ENCODE data around the gene UMODL1. TPM values are rescaled to one million over a fixed set of nuclear protein-coding genes. Genes with fewer than 3 reads are reported as not detected.

UMODL1 gene
- total and polyA plus RNA-seq, 2 of the 13 experiments (the other 11 are each of a cell fraction or from before 2014, with no cell fraction given) = not detected

DNA sequence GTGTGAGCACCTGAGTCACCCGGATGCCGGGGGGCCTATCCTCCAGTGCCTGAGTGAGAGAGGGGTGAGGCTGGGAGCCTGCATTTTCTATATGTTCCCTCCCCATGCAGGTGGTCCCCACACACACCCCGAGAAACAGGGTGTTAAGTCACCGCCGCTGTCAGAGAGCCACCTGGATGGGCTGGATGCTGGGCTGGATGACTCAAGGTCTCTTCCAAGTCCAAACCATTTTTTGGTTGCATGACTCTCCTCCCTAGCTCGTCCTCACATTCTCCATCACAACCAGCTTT, 2.9 kb upstream of the UMODL1 start:
- no peaks in the 10 kb centered on the region for H3K9me3 ChIP-seq (ENCODE audit: low read length)
- in situ Hi-C loops (cut with HindIII; ENCODE audit: extremely low pct_ligation_motif_present, low pct_unique_long_range_greater_than_20kb) (no loop called here), intact Hi-C loops (cut with micrococcal nuclease; ENCODE audit: unreplicated experiment) (no loop called here)
- no peaks in the 10 kb centered on the region for H3K79me2 ChIP-seq (ENCODE audit: insufficient read depth, low read length)
- no peak for TF ChIP-seq GZF1 (CRISPR knock-in tag; IDR thresholded peaks at IDR 0.05)
- TF ChIP-seq PCBP1 (IDR thresholded peaks at IDR 0.05; ENCODE audit: borderline replicate concordance, low read depth, low read length) = no peak
- TF ChIP-seq HES4 (CRISPR knock-in tag; IDR thresholded peaks at IDR 0.05; ENCODE audit: borderline replicate concordance) = no peak
- no peak for TF ChIP-seq CHD2 (IDR thresholded peaks at IDR 0.05; ENCODE audit: low read depth, low read length)
- TF ChIP-seq DPF2 (CRISPR knock-in tag; IDR thresholded peaks at IDR 0.05; ENCODE audit: borderline replicate concordance, low read depth) = no peak
- no peak for TF ChIP-seq GMEB1 (CRISPR knock-in tag; IDR thresholded peaks at IDR 0.05; ENCODE audit: borderline replicate concordance)
- ATAC-seq (no peak), FAIRE-seq (no peak), DNase-seq (ENCODE audit: low spot score) (no peak)
- H3K27ac ChIP-seq (ENCODE audit: extremely low read length, insufficient read depth, low read length) = no peak overlapping the region
- no peak overlapping the region for H2AFZ ChIP-seq (ENCODE audit: low read length)
- H3K4me2 ChIP-seq (ENCODE audit: low read depth, low read length) = no peak overlapping the region
- WGBS (ENCODE audit: low lambda C conversion rate) = 49% methylated on average over 4 of the region's 6 CpGs
- H4K20me1 ChIP-seq (ENCODE audit: insufficient read depth, low read length) = no peaks in the 10 kb centered on the region
- no TSS peak for BruUV-seq (replicated peaks)
- no peak overlapping the region for H3K4me3 ChIP-seq (replicated peaks in 1 of 3; ENCODE audit: insufficient read depth in 1 of 3, low read depth in 2 of 3, low read length in 3 of 3)
- H3K4me1 ChIP-seq (ENCODE audit: insufficient read depth, low read length) = peaks cover 16% of the 10 kb centered on the region; the same call in 1 of the 2 replicates
- H3K36me3 ChIP-seq (replicated peaks in 1 of 2; ENCODE audit: control insufficient read depth in 1 of 2, insufficient read depth in 2 of 2, low read length in 2 of 2) = no peaks in the 10 kb centered on the region
- CTCF ChIA-PET (ENCODE audit: low intra/inter-chr PET ratio, low total read pairs) = no interaction called here
- H3K9ac ChIP-seq (ENCODE audit: insufficient read depth, low read depth, low read length) = no peak overlapping the region
- POLR2A ChIA-PET = no interaction called here
- H3K27me3 ChIP-seq (ENCODE audit: control insufficient read depth in 1 of 2, insufficient read depth in 2 of 2, low read length in 2 of 2) = peaks cover 7 to 51% of the 10 kb centered on the region in 2 experiments; a peak in 4 of 5 replicates

DNA sequence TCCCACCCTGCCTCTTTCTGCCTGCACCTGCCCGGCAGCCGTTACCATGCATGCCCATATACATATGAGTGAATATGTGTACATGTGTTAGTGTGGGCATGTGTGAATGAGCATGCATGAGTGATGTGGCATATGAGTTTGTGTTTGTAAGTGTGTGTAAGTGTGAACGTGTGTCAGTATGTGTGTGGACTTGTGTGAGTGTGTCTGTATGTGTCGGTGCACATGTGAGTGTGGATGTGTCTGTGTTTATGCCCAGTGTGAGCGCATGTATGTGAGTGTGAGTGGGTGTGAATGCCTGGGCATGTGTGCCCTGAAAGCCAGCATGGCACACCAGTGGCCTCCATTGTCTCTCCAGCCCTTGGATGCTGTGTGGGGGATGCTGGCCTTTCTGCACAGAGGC, 2.5 kb upstream of the UMODL1 start:
- peaks cover 7 to 51% of the 10 kb centered on the region in 2 experiments; a peak in 4 of 5 replicates for H3K27me3 ChIP-seq (ENCODE audit: control insufficient read depth in 1 of 2, insufficient read depth in 2 of 2, low read length in 2 of 2)
- H4K20me1 ChIP-seq (ENCODE audit: insufficient read depth, low read length) = no peaks in the 10 kb centered on the region
- FAIRE-seq (no peak), ATAC-seq (no peak), DNase-seq (ENCODE audit: low spot score) (no peak)
- CTCF ChIA-PET (ENCODE audit: low intra/inter-chr PET ratio, low total read pairs) = no interaction called here
- 82% methylated on average over 5 of the region's 5 CpGs for WGBS (ENCODE audit: low lambda C conversion rate)
- in situ Hi-C loops (cut with HindIII; ENCODE audit: extremely low pct_ligation_motif_present, low pct_unique_long_range_greater_than_20kb) (no loop called here), intact Hi-C loops (cut with micrococcal nuclease; ENCODE audit: unreplicated experiment) (no loop called here)
- H3K4me2 ChIP-seq (ENCODE audit: low read depth, low read length) = no peak overlapping the region
- no peak overlapping the region for H3K9ac ChIP-seq (ENCODE audit: insufficient read depth, low read depth, low read length)
- H3K36me3 ChIP-seq (replicated peaks in 1 of 2; ENCODE audit: control insufficient read depth in 1 of 2, insufficient read depth in 2 of 2, low read length in 2 of 2) = no peaks in the 10 kb centered on the region
- BruUV-seq (replicated peaks) = no TSS peak
- no peak overlapping the region for H3K4me3 ChIP-seq (replicated peaks in 1 of 3; ENCODE audit: insufficient read depth in 1 of 3, low read depth in 2 of 3, low read length in 3 of 3)
- no peak overlapping the region for H2AFZ ChIP-seq (ENCODE audit: low read length)
- H3K9me3 ChIP-seq (ENCODE audit: low read length) = no peaks in the 10 kb centered on the region
- POLR2A ChIA-PET = no interaction called here
- no peak overlapping the region for H3K27ac ChIP-seq (ENCODE audit: extremely low read length, insufficient read depth, low read length)
- peaks cover 12% of the 10 kb centered on the region; the same call in 1 of the 2 replicates for H3K4me1 ChIP-seq (ENCODE audit: insufficient read depth, low read length)
- no peaks in the 10 kb centered on the region for H3K79me2 ChIP-seq (ENCODE audit: insufficient read depth, low read length)
- TF ChIP-seq TAF1 (CRISPR knock-in tag; IDR thresholded peaks at IDR 0.05) = no peak
- no peak for TF ChIP-seq SNAI1 (CRISPR knock-in tag; IDR thresholded peaks at IDR 0.05; ENCODE audit: borderline replicate concordance)
- no peak for TF ChIP-seq STAT5B (CRISPR knock-in tag; IDR thresholded peaks at IDR 0.05)
- TF ChIP-seq SNRNP70 (IDR thresholded peaks at IDR 0.05; ENCODE audit: low read depth, low read length) = no peak
- TF ChIP-seq SNAPC2 (CRISPR knock-in tag; IDR thresholded peaks at IDR 0.05) = no peak
- TF ChIP-seq SIX1 (CRISPR knock-in tag; IDR thresholded peaks at IDR 0.05; ENCODE audit: borderline replicate concordance) = no peak
- no peak for TF ChIP-seq CERS6 (CRISPR knock-in tag; IDR thresholded peaks at IDR 0.05)
- no peak for TF ChIP-seq RNF219 (CRISPR knock-in tag; IDR thresholded peaks at IDR 0.05)
- no peak for TF ChIP-seq ATF7 (IDR thresholded peaks at IDR 0.05)
- no peak for TF ChIP-seq ATF7 (CRISPR knock-in tag; IDR thresholded peaks at IDR 0.05)
